B cell (primary cell): ENCODE data around the gene CHMP6. TPM values are rescaled to one million over a fixed set of nuclear protein-coding genes. Genes with fewer than 3 reads are reported as not detected.

ENCODE experiments used
- ATAC-seq: fragments of 200-7000 bp; cut with Tn5 transposase; one replicate; pipeline ENCODE4 v1.10.0; 2021; ENCODE audit warnings: low read depth, mild to moderate bottlenecking, moderate number of reproducible peaks, moderate library complexity
- CTCF ChIA-PET: fragments of 350-600 bp; sonication (Branson Sonifier 250); formaldehyde crosslinking; loops from one replicate; lab custom pipeline; 2021; ENCODE audit warnings: antibody characterized with exemption, inconsistent platforms; lab: Charles Lee
- POLR2A ChIA-PET: fragments of 350-600 bp; sonication (Branson Sonifier 250); formaldehyde crosslinking; loops from one replicate; lab custom pipeline; 2021; ENCODE audit warnings: antibody characterized with exemption; lab: Charles Lee
- DNase-seq: peaks from one replicate; pipeline ENCODE4 v3.0.0; 2013
- H2AFZ ChIP-seq: 2 replicates; pipeline ENCODE4 v1.6.1; 2012; ENCODE audit warnings: mild to moderate bottlenecking, low read depth, low read length; ENCODE audit not compliant: insufficient read depth, poor library complexity, severe bottlenecking
- H3K27ac ChIP-seq, 2 donors: 1 replicate in 1 of 2; 2 replicates in 1 of 2; pipeline ENCODE4 v1.5.1; 2012 to 2013; ENCODE audit warnings: low read length in 2 of 2, mild to moderate bottlenecking in 2 of 2, moderate library complexity in 1 of 2
- H3K27me3 ChIP-seq, 4 experiments: fragments of 200-600 bp in 1 of 4; sonication (generic) in 1 of 4; replicated peaks in 1 of 4; 1 replicate in 2 of 4; 2 replicates in 2 of 4; pipeline versions ENCODE4 v1.6.1 to v1.7.0; 2013 to 2016; ENCODE audit warnings: low read length in 3 of 4, mild to moderate bottlenecking in 2 of 4, mixed read lengths in 1 of 4, moderate library complexity in 1 of 4; ENCODE audit not compliant: insufficient read depth in 4 of 4, control insufficient read depth in 3 of 4; ENCODE audit errors: control extremely low read depth in 1 of 4
- H3K36me3 ChIP-seq, 2 experiments: replicated peaks in 1 of 2; 1 replicate in 1 of 2; 2 replicates in 1 of 2; pipeline versions ENCODE4 v1.6.1 to v1.7.1; 2013; ENCODE audit warnings: low read length in 1 of 2; ENCODE audit not compliant: insufficient read depth in 2 of 2, control insufficient read depth in 1 of 2; ENCODE audit errors: control extremely low read depth in 1 of 2, extremely low read depth in 1 of 2
- H3K4me1 ChIP-seq, 2 donors: fragments of 200-600 bp in 1 of 2; sonication (generic) in 1 of 2; 1 replicate in 1 of 2; 2 replicates in 1 of 2; pipeline versions ENCODE4 v1.5.1 to v1.6.1; 2013 to 2017; ENCODE audit warnings: low read length in 2 of 2; ENCODE audit not compliant: control insufficient read depth in 2 of 2, insufficient read depth in 2 of 2
- H3K4me2 ChIP-seq: replicated peaks from 2 replicates; pipeline ENCODE3; 2012; ENCODE audit warnings: mild to moderate bottlenecking, low read depth, low read length; ENCODE audit not compliant: poor library complexity, severe bottlenecking
- H3K4me3 ChIP-seq, 5 experiments: fragments of 200-600 bp in 1 of 5; sonication (generic) in 1 of 5; 1 replicate in 3 of 5; 2 replicates in 2 of 5; pipeline versions ENCODE4 v1.5.1 to v1.7.0; 2011 to 2016; ENCODE audit warnings: low read length in 4 of 5, mild to moderate bottlenecking in 4 of 5, low read depth in 2 of 5, control low read depth in 1 of 5, moderate library complexity in 1 of 5; ENCODE audit not compliant: insufficient read depth in 1 of 5; ENCODE audit errors: control extremely low read depth in 1 of 5, extremely low read depth in 1 of 5
- H3K79me2 ChIP-seq: fragments of 200-600 bp; sonication (generic); one replicate; pipeline ENCODE4 v1.6.0; 2016; ENCODE audit warnings: low read length; ENCODE audit not compliant: control insufficient read depth, insufficient read depth
- H3K9ac ChIP-seq: fragments of 200-600 bp; sonication (generic); 2 replicates; pipeline ENCODE4 v1.6.1; 2017; ENCODE audit warnings: mild to moderate bottlenecking, low read length, moderate library complexity
- H3K9me3 ChIP-seq, 3 donors: one replicate each; pipeline versions ENCODE4 v1.6.1 to v1.7.1; 2013; ENCODE audit warnings: low read length in 2 of 3; ENCODE audit not compliant: control insufficient read depth in 2 of 3, insufficient read depth in 1 of 3; ENCODE audit errors: control extremely low read depth in 1 of 3
- H4K20me1 ChIP-seq: 2 replicates; pipeline ENCODE4 v1.6.0; 2012; ENCODE audit warnings: mild to moderate bottlenecking, low read length; ENCODE audit not compliant: insufficient read depth, control insufficient read depth, poor library complexity, severe bottlenecking
- H3K27ac Mint-ChIP-seq: one replicate; pipeline ENCODE4 v1.8.0; 2021; ENCODE audit warnings: mixed read lengths
- H3K27me3 Mint-ChIP-seq: one replicate; pipeline ENCODE4 v1.8.0; 2021; ENCODE audit warnings: mixed read lengths
- H3K4me1 Mint-ChIP-seq: one replicate; pipeline ENCODE4 v1.8.0; 2021; ENCODE audit warnings: mixed read lengths
- H3K4me3 Mint-ChIP-seq: one replicate; pipeline ENCODE4 v1.8.0; 2021; ENCODE audit warnings: mixed read lengths
- H3K9me3 Mint-ChIP-seq: one replicate; pipeline ENCODE4 v1.8.0; 2022; ENCODE audit warnings: mixed read lengths; ENCODE audit not compliant: insufficient read depth
- CTCF ChIP-seq: fragments of 200-600 bp; IDR thresholded peaks from one replicate; pipeline ENCODE4 v1.8.0; 2022; ENCODE audit warnings: antibody characterized with exemption, mild to moderate bottlenecking
- EZH2 ChIP-seq: IDR thresholded peaks from 2 replicates; pipeline ENCODE4 v1.6.1; 2012; ENCODE audit warnings: borderline replicate concordance, low read depth, mild to moderate bottlenecking, moderate library complexity, low read length; ENCODE audit not compliant: insufficient read depth, poor library complexity, severe bottlenecking
- WGBS: methylation state at CpG from one replicate; pipeline ENCODE4 v1.1.5; 2013; ENCODE audit warnings: missing lambda C conversion rate; ENCODE audit not compliant: insufficient coverage; 5-methylcytosine and 5-hydroxymethylcytosine counted together
- intact Hi-C: fragments of 100-400 bp; cut with micrococcal nuclease; formaldehyde crosslinking; loops from one replicate; pipeline ENCODE4 v1.10.0; 2022
- polyA plus RNA-seq: library from polyadenylated mRNA; depleted of rRNA; stranded (reverse); fragments of >200 nt; gene quantifications from 2 replicates; pipeline ENCODE4 v1.2.3, GENCODE V29; 2012
- total RNA-seq, 2 donors: library from RNA; stranded (reverse); fragments of 120-200 nt in 1 of 2; gene quantifications; 1 replicate in 1 of 2; 2 replicates in 1 of 2; pipeline versions ENCODE4 v1.2.3 to v1.2.4, GENCODE V29; 2013 to 2022

CHMP6 gene
- total and polyA plus RNA-seq, 2 donors (not counting 1 experiment from before 2014, with no cell fraction given): 21.2 to 46.2 TPM

- 84% methylated on average over 23 of the region's 30 CpGs for WGBS
- ATAC-seq (no peak), DNase-seq (no peak)
- Histone ChIP-seq H2AFZ (no peak overlapping the region), H3K9me3 (peaks cover 0 to 9% (median 0%) of the 10 kb centered on the region in 3 donors), H3K27ac (no peak overlapping the region), H3K79me2 (no peaks in the 10 kb centered on the region), H3K9ac (no peak overlapping the region), H4K20me1 (no peaks in the 10 kb centered on the region), H3K4me1 (peaks cover 12 to 16% of the 10 kb centered on the region in 2 donors), H3K4me3 (no peak overlapping the region), H3K27me3 (peaks cover 0 to 47% (median 12%) of the 10 kb centered on the region in 4 experiments), H3K4me2 (no peak overlapping the region), H3K36me3 (no peaks in the 10 kb centered on the region)
- Mint-ChIP-seq H3K27ac (no peak overlapping the region), H3K4me3 (no peak overlapping the region), H3K9me3 (no peaks in the 10 kb centered on the region), H3K27me3 (peaks cover 37% of the 10 kb centered on the region), H3K4me1 (peaks cover 13% of the 10 kb centered on the region)
- CTCF ChIA-PET: interaction anchor here (0.6 to 1.3 kb wide), 2 partner anchors 15 kb away, joined by 3 read pairs; no protein-coding TSS in a partner anchor
- TF ChIP-seq EZH2 (no peak), CTCF (no peak)
- intact Hi-C loops: no loop called here
- POLR2A ChIA-PET: no interaction called here
Observed at GRCh38 chr17:81037798-81038733, 46.4 kb downstream of the CHMP6 start.

GRCh38 chr17:81039096-81039495 lies 47.5 kb downstream of the CHMP6 start:
- no peak overlapping the region for H3K4me3 Mint-ChIP-seq
- Histone ChIP-seq H3K4me1 (peaks cover 7 to 9% of the 10 kb centered on the region in 2 donors), H3K36me3 (no peaks in the 10 kb centered on the region), H4K20me1 (no peaks in the 10 kb centered on the region), H2AFZ (no peak overlapping the region), H3K79me2 (no peaks in the 10 kb centered on the region), H3K9ac (no peak overlapping the region), H3K9me3 (peaks cover 0 to 5% (median 0%) of the 10 kb centered on the region in 3 donors), H3K27me3 (peaks cover 0 to 37% (median 8%) of the 10 kb centered on the region in 4 experiments), H3K4me2 (no peak overlapping the region), H3K27ac (no peak overlapping the region), H3K4me3 (no peak overlapping the region)
- no peak for TF ChIP-seq EZH2
- no peak for TF ChIP-seq CTCF
- H3K27me3 Mint-ChIP-seq: peaks cover 26% of the 10 kb centered on the region
- H3K9me3 Mint-ChIP-seq: no peaks in the 10 kb centered on the region
- H3K27ac Mint-ChIP-seq: no peak overlapping the region
- CTCF ChIA-PET: interaction anchor here (0.6 kb wide), 1 partner anchor 14 kb away, joined by 3 read pairs; no protein-coding TSS in a partner anchor
- intact Hi-C loops: no loop called here
- H3K4me1 Mint-ChIP-seq: peaks cover 5% of the 10 kb centered on the region
- WGBS: 91% methylated on average over 16 of the region's 16 CpGs
- DNase-seq (no peak), ATAC-seq (no peak)
- POLR2A ChIA-PET: no interaction called here
